GM18499 (cell line): ENCODE measurements around the gene LRP10.
"Not testable (repeated sequence)": the region's sequence is repeated elsewhere in the genome, so short reads cannot be mapped to it uniquely, and the experiment has no call there.

ENCODE experiments used
- ATAC-seq: cut with Tn5 transposase; IDR thresholded peaks from one replicate; pipeline ENCODE4 v1.9.1; 2021; ENCODE audit warnings: moderate number of reproducible peaks; ENCODE audit not compliant: insufficient read depth, unreplicated experiment

Gene LRP10

GRCh38 chr14:22871224-22872032, at the start of gene LRP10:
Gene LRP10 (plus strand): TSS chr14:22871740. CDS start chr14:22872304, 564 bp downstream.
- peak; percentile 43 for ATAC-seq

- ATAC-seq: no peak
Measured at GRCh38 chr14:22822016-22822570, 49.4 kb upstream of the LRP10 start.

- ATAC-seq: no peak
Measured at GRCh38 chr14:22822571-22823098, 48.9 kb upstream of the LRP10 start.

GRCh38 chr14:22824711-22825359, 46.7 kb upstream of the LRP10 start:
- ATAC-seq: no peak

GRCh38 chr14:22829076-22829660, 42.4 kb upstream of the LRP10 start:
- not testable (repeated sequence) for ATAC-seq

- peak; percentile 69 for ATAC-seq
Measured at GRCh38 chr14:22829661-22830442, 41.7 kb upstream of the LRP10 start, which contains the start of gene MRPL52. Gene MRPL52 (plus strand): TSS chr14:22829887. CDS start chr14:22829913, 26 bp downstream.

- ATAC-seq: no peak
Measured at GRCh38 chr14:22830443-22831010, 41.0 kb upstream of the LRP10 start.

- no peak for ATAC-seq
Measured at GRCh38 chr14:22835505-22835904, 36.0 kb upstream of the LRP10 start.

GRCh38 chr14:22836301-22837113, 35.0 kb upstream of the LRP10 start, which contains the start of gene MMP14:
Gene MMP14 (plus strand): TSS chr14:22836585. CDS start chr14:22836818, 233 bp downstream.
- no peak for ATAC-seq

GRCh38 chr14:22837114-22837749, 34.3 kb upstream of the LRP10 start:
- ATAC-seq: no peak

- ATAC-seq: no peak
Measured at GRCh38 chr14:22837750-22838538, 33.6 kb upstream of the LRP10 start.

GRCh38 chr14:22838631-22839041, 32.9 kb upstream of the LRP10 start:
- no peak for ATAC-seq

- ATAC-seq: no peak
Measured at GRCh38 chr14:22839159-22839779, 32.3 kb upstream of the LRP10 start.

- no peak for ATAC-seq
Measured at GRCh38 chr14:22841311-22841710, 30.2 kb upstream of the LRP10 start.

- ATAC-seq: no peak
Measured at GRCh38 chr14:22841769-22842168, 29.8 kb upstream of the LRP10 start.

GRCh38 chr14:22842211-22843122, 29.1 kb upstream of the LRP10 start:
- ATAC-seq: no peak
